Measurements from ENCODE around the gene CYBRD1.

CYBRD1 gene

GRCh38 chr2:171514908-171515582, 7.2 kb upstream of the CYBRD1 start:
- DNase-seq: no peak
- H3K9me3 ChIP-seq (ENCODE audit: control insufficient read depth, low read length): no peaks in the 10 kb centered on the region
- H3K4me3 ChIP-seq (ENCODE audit: insufficient read depth, low read depth, low read length, poor library complexity, severe bottlenecking): no peak overlapping the region
- H3K27me3 ChIP-seq (replicated peaks; ENCODE audit: control insufficient read depth, insufficient read depth, low read length, poor library complexity, severe bottlenecking): no peaks in the 10 kb centered on the region
- H3K27ac ChIP-seq (ENCODE audit: insufficient read depth, low read length, poor library complexity, severe bottlenecking): no peak overlapping the region
- H3K4me1 ChIP-seq (ENCODE audit: control insufficient read depth, insufficient read depth, low read length, poor library complexity, severe bottlenecking): no peaks in the 10 kb centered on the region
- H3K36me3 ChIP-seq (ENCODE audit: control insufficient read depth, insufficient read depth, low read length): no peaks in the 10 kb centered on the region

- DNase-seq: no peak
Measured at GRCh38 chr2:171515672-171516298, 6.5 kb upstream of the CYBRD1 start.

GRCh38 chr2:171516793-171517192, 5.5 kb upstream of the CYBRD1 start:
- no peaks in the 10 kb centered on the region for H3K27me3 ChIP-seq (replicated peaks; ENCODE audit: control insufficient read depth, insufficient read depth, low read length, poor library complexity, severe bottlenecking)
- H3K4me3 ChIP-seq (ENCODE audit: insufficient read depth, low read depth, low read length, poor library complexity, severe bottlenecking): no peak overlapping the region
- H3K27ac ChIP-seq (ENCODE audit: insufficient read depth, low read length, poor library complexity, severe bottlenecking): no peak overlapping the region
- no peaks in the 10 kb centered on the region for H3K9me3 ChIP-seq (ENCODE audit: control insufficient read depth, low read length)
- H3K4me1 ChIP-seq (ENCODE audit: control insufficient read depth, insufficient read depth, low read length, poor library complexity, severe bottlenecking): no peaks in the 10 kb centered on the region
- H3K36me3 ChIP-seq (ENCODE audit: control insufficient read depth, insufficient read depth, low read length): no peaks in the 10 kb centered on the region
- no peak for DNase-seq

More at GRCh38 chr2:171515672-171516298, 6.5 kb upstream of the CYBRD1 start:
- H3K36me3 ChIP-seq (ENCODE audit: control insufficient read depth, insufficient read depth, low read length): no peaks in the 10 kb centered on the region
- no peaks in the 10 kb centered on the region for H3K9me3 ChIP-seq (ENCODE audit: control insufficient read depth, low read length)
- no peak overlapping the region for H3K27ac ChIP-seq (ENCODE audit: insufficient read depth, low read length, poor library complexity, severe bottlenecking)
- H3K4me1 ChIP-seq (ENCODE audit: control insufficient read depth, insufficient read depth, low read length, poor library complexity, severe bottlenecking): no peaks in the 10 kb centered on the region
- H3K4me3 ChIP-seq (ENCODE audit: insufficient read depth, low read depth, low read length, poor library complexity, severe bottlenecking): no peak overlapping the region
- H3K27me3 ChIP-seq (replicated peaks; ENCODE audit: control insufficient read depth, insufficient read depth, low read length, poor library complexity, severe bottlenecking): no peaks in the 10 kb centered on the region

GRCh38 chr2:171520471-171520870, 1.8 kb upstream of the CYBRD1 start:
- no peak overlapping the region for H3K4me3 ChIP-seq (ENCODE audit: insufficient read depth, low read depth, low read length, poor library complexity, severe bottlenecking)
- H3K27me3 ChIP-seq (replicated peaks; ENCODE audit: control insufficient read depth, insufficient read depth, low read length, poor library complexity, severe bottlenecking): peaks cover 4% of the 10 kb centered on the region
- H3K4me1 ChIP-seq (ENCODE audit: control insufficient read depth, insufficient read depth, low read length, poor library complexity, severe bottlenecking): peaks cover 8% of the 10 kb centered on the region
- DNase-seq: no peak
- H3K27ac ChIP-seq (ENCODE audit: insufficient read depth, low read length, poor library complexity, severe bottlenecking): no peak overlapping the region
- no peaks in the 10 kb centered on the region for H3K9me3 ChIP-seq (ENCODE audit: control insufficient read depth, low read length)
- no peaks in the 10 kb centered on the region for H3K36me3 ChIP-seq (ENCODE audit: control insufficient read depth, insufficient read depth, low read length)

- no peak for DNase-seq
- peaks cover 4% of the 10 kb centered on the region for H3K27me3 ChIP-seq (replicated peaks; ENCODE audit: control insufficient read depth, insufficient read depth, low read length, poor library complexity, severe bottlenecking)
- no peak overlapping the region for H3K27ac ChIP-seq (ENCODE audit: insufficient read depth, low read length, poor library complexity, severe bottlenecking)
- H3K4me3 ChIP-seq (ENCODE audit: insufficient read depth, low read depth, low read length, poor library complexity, severe bottlenecking): no peak overlapping the region
- no peaks in the 10 kb centered on the region for H3K36me3 ChIP-seq (ENCODE audit: control insufficient read depth, insufficient read depth, low read length)
- H3K9me3 ChIP-seq (ENCODE audit: control insufficient read depth, low read length): no peaks in the 10 kb centered on the region
- peaks cover 8% of the 10 kb centered on the region for H3K4me1 ChIP-seq (ENCODE audit: control insufficient read depth, insufficient read depth, low read length, poor library complexity, severe bottlenecking)
Measured at GRCh38 chr2:171521361-171522051, 768 bp upstream of the CYBRD1 start.

- H3K36me3 ChIP-seq (ENCODE audit: control insufficient read depth, insufficient read depth, low read length): no peaks in the 10 kb centered on the region
- H3K9me3 ChIP-seq (ENCODE audit: control insufficient read depth, low read length): no peaks in the 10 kb centered on the region
- no peak overlapping the region for H3K27ac ChIP-seq (ENCODE audit: insufficient read depth, low read length, poor library complexity, severe bottlenecking)
- no peak for DNase-seq
- H3K27me3 ChIP-seq (replicated peaks; ENCODE audit: control insufficient read depth, insufficient read depth, low read length, poor library complexity, severe bottlenecking): peaks cover 8% of the 10 kb centered on the region
- H3K4me1 ChIP-seq (ENCODE audit: control insufficient read depth, insufficient read depth, low read length, poor library complexity, severe bottlenecking): peaks cover 8% of the 10 kb centered on the region
- peak overlapping the region; percentile 49 for H3K4me3 ChIP-seq (ENCODE audit: insufficient read depth, low read depth, low read length, poor library complexity, severe bottlenecking)
Measured at GRCh38 chr2:171522788-171523087, 464 bp downstream of the CYBRD1 start.

- peaks cover 8% of the 10 kb centered on the region for H3K4me1 ChIP-seq (ENCODE audit: control insufficient read depth, insufficient read depth, low read length, poor library complexity, severe bottlenecking)
- H3K36me3 ChIP-seq (ENCODE audit: control insufficient read depth, insufficient read depth, low read length): no peaks in the 10 kb centered on the region
- no peak overlapping the region for H3K27ac ChIP-seq (ENCODE audit: insufficient read depth, low read length, poor library complexity, severe bottlenecking)
- no peak for DNase-seq
- H3K27me3 ChIP-seq (replicated peaks; ENCODE audit: control insufficient read depth, insufficient read depth, low read length, poor library complexity, severe bottlenecking): peaks cover 8% of the 10 kb centered on the region
- H3K4me3 ChIP-seq (ENCODE audit: insufficient read depth, low read depth, low read length, poor library complexity, severe bottlenecking): peak overlapping the region; percentile 49
- no peaks in the 10 kb centered on the region for H3K9me3 ChIP-seq (ENCODE audit: control insufficient read depth, low read length)
Measured at GRCh38 chr2:171523088-171524017, 1.1 kb downstream of the CYBRD1 start.

GRCh38 chr2:171524018-171524401, 1.7 kb downstream of the CYBRD1 start:
- no peak for DNase-seq
- peaks cover 8% of the 10 kb centered on the region for H3K4me1 ChIP-seq (ENCODE audit: control insufficient read depth, insufficient read depth, low read length, poor library complexity, severe bottlenecking)
- H3K9me3 ChIP-seq (ENCODE audit: control insufficient read depth, low read length): no peaks in the 10 kb centered on the region
- H3K4me3 ChIP-seq (ENCODE audit: insufficient read depth, low read depth, low read length, poor library complexity, severe bottlenecking): peak overlapping the region; percentile 49
- peaks cover 8% of the 10 kb centered on the region for H3K27me3 ChIP-seq (replicated peaks; ENCODE audit: control insufficient read depth, insufficient read depth, low read length, poor library complexity, severe bottlenecking)
- H3K36me3 ChIP-seq (ENCODE audit: control insufficient read depth, insufficient read depth, low read length): no peaks in the 10 kb centered on the region
- H3K27ac ChIP-seq (ENCODE audit: insufficient read depth, low read length, poor library complexity, severe bottlenecking): no peak overlapping the region

GRCh38 chr2:171529914-171530313, 7.6 kb downstream of the CYBRD1 start:
- H3K27ac ChIP-seq (ENCODE audit: insufficient read depth, low read length, poor library complexity, severe bottlenecking): no peak overlapping the region
- DNase-seq: no peak
- peaks cover 7% of the 10 kb centered on the region for H3K9me3 ChIP-seq (ENCODE audit: control insufficient read depth, low read length)
- no peaks in the 10 kb centered on the region for H3K36me3 ChIP-seq (ENCODE audit: control insufficient read depth, insufficient read depth, low read length)
- no peak overlapping the region for H3K4me3 ChIP-seq (ENCODE audit: insufficient read depth, low read depth, low read length, poor library complexity, severe bottlenecking)
- peaks cover 4% of the 10 kb centered on the region for H3K27me3 ChIP-seq (replicated peaks; ENCODE audit: control insufficient read depth, insufficient read depth, low read length, poor library complexity, severe bottlenecking)
- no peaks in the 10 kb centered on the region for H3K4me1 ChIP-seq (ENCODE audit: control insufficient read depth, insufficient read depth, low read length, poor library complexity, severe bottlenecking)

Data from effector memory CD4-positive, alpha-beta T cell (primary cell).